NB4 (cell line): Measurements from ENCODE around the gene COX6B2.

Experiments used
- MYC ChIP-seq: IDR thresholded peaks from 2 replicates; pipeline ENCODE4 v1.6.1; 2011; ENCODE audit warnings: low read depth, low read length
- POLR2A ChIP-seq: IDR thresholded peaks from 2 replicates; pipeline ENCODE4 v1.6.1; 2011; ENCODE audit warnings: mild to moderate bottlenecking; ENCODE audit not compliant: insufficient read length; ENCODE audit errors: extremely low read depth
- TF ChIP-seq, protein P1 (sequence below): IDR thresholded peaks from one replicate; pipeline ENCODE4 v1.5.1; 2012; ENCODE audit warnings: low read depth, low read length
- TF ChIP-seq, protein P2 (sequence below): IDR thresholded peaks from 2 replicates; pipeline ENCODE4 v1.6.1; 2011; ENCODE audit warnings: low read depth, low read length

DNA sequence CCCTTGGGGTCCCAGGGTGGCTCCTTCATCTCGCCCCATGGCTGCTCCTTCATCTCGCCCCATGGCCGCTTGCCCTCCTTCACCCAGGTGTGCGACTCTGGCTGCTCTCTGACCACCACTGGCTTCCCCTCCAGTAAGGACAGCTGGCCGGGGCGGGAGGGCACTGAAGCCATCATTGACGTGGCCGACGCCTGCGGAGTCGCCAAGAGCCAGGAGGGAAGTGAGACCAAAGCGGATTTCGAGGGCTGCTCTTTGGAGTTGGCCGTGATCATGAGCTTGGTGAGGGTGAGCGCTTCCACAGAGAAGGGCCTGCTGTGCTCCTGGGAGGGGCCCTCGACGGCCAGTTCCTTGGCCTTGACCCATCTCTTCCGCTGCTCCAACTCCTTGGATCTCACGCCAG lies 4.0 kb upstream of the COX6B2 start:
- TF ChIP-seq, protein P1, sequence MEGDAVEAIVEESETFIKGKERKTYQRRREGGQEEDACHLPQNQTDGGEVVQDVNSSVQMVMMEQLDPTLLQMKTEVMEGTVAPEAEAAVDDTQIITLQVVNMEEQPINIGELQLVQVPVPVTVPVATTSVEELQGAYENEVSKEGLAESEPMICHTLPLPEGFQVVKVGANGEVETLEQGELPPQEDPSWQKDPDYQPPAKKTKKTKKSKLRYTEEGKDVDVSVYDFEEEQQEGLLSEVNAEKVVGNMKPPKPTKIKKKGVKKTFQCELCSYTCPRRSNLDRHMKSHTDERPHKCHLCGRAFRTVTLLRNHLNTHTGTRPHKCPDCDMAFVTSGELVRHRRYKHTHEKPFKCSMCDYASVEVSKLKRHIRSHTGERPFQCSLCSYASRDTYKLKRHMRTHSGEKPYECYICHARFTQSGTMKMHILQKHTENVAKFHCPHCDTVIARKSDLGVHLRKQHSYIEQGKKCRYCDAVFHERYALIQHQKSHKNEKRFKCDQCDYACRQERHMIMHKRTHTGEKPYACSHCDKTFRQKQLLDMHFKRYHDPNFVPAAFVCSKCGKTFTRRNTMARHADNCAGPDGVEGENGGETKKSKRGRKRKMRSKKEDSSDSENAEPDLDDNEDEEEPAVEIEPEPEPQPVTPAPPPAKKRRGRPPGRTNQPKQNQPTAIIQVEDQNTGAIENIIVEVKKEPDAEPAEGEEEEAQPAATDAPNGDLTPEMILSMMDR, result no peak
- TF ChIP-seq MYC (no peak), POLR2A (no peak)
- TF ChIP-seq, protein P2, sequence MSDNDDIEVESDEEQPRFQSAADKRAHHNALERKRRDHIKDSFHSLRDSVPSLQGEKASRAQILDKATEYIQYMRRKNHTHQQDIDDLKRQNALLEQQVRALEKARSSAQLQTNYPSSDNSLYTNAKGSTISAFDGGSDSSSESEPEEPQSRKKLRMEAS, result no peak
